K562 (cell line): Measurements from ENCODE around the gene FAM117A. TPM values are rescaled to one million over a fixed set of nuclear protein-coding genes. Genes with fewer than 3 reads are reported as not detected.

ENCODE experiments used
- CHD2 ChIP-seq: IDR thresholded peaks from 2 replicates; pipeline ENCODE4 v1.6.1; 2011; ENCODE audit warnings: low read depth, low read length
- IRF2 ChIP-seq: sonication (generic); formaldehyde crosslinking; IDR thresholded peaks from 2 replicates; pipeline ENCODE4 v1.8.1; 2022; ENCODE audit warnings: mild to moderate bottlenecking, missing genetic modification reagents
- KDM2B ChIP-seq: fragments of 250-450 bp; sonication (Bioruptor Pico); IDR thresholded peaks from 2 replicates; pipeline ENCODE4 v1.8.0; 2021; ENCODE audit warnings: mild to moderate bottlenecking, moderate library complexity
- KDM4B ChIP-seq, 2 experiments: fragments of 450-650 bp in 1 of 2; sonication (generic) in 1 of 2; IDR thresholded peaks; 2 replicates each; pipeline ENCODE4 v1.6.1; 2016 to 2017; ENCODE audit warnings: borderline replicate concordance in 2 of 2, antibody characterized with exemption in 1 of 2, low read depth in 1 of 2, mild to moderate bottlenecking in 1 of 2
- KHSRP ChIP-seq: fragments of 450-650 bp; IDR thresholded peaks from 2 replicates; pipeline ENCODE4 v1.6.1; 2017
- MAFF ChIP-seq: IDR thresholded peaks from 2 replicates; pipeline ENCODE4 v1.6.1; 2012; ENCODE audit warnings: low read length, improper control_type of control experiment
- MEIS2 ChIP-seq: fragments of 450-650 bp; IDR thresholded peaks from 2 replicates; pipeline ENCODE4 v1.6.1; 2014; ENCODE audit warnings: mild to moderate bottlenecking; ENCODE audit not compliant: partially characterized antibody
- MYNN ChIP-seq, 2 experiments: sonication (generic); formaldehyde crosslinking in 1 of 2; IDR thresholded peaks; 2 replicates each; pipeline versions ENCODE4 v1.5.0 to v1.6.1; 2016 to 2020; ENCODE audit warnings: antibody characterized with exemption in 1 of 2, missing genetic modification reagents in 1 of 2
- NCOA1 ChIP-seq: fragments of 450-650 bp; IDR thresholded peaks from 2 replicates; pipeline ENCODE4 v1.6.1; 2016; ENCODE audit warnings: low read depth
- NR2C2 ChIP-seq, 2 experiments: fragments of 200-800 bp in 1 of 2; sonication (Bioruptor generic) in 1 of 2; sonication (generic) in 1 of 2; formaldehyde crosslinking in 1 of 2; IDR thresholded peaks; 2 replicates each; pipeline versions ENCODE4 v1.6.1 to v1.8.0; 2016 to 2022; ENCODE audit warnings: mild to moderate bottlenecking in 1 of 2, missing compliant biosample characterization in 1 of 2, missing genetic modification characterization in 1 of 2, missing genetic modification reagents in 1 of 2
- PCBP2 ChIP-seq: fragments of 200-400 bp; formaldehyde crosslinking; IDR thresholded peaks from 2 replicates; pipeline ENCODE4 v1.6.1; 2018; ENCODE audit warnings: low read length, low read depth, mild to moderate bottlenecking, moderate library complexity; ENCODE audit not compliant: poor library complexity, severe bottlenecking
- PHB ChIP-seq: fragments of 250-450 bp; sonication (Bioruptor Pico); IDR thresholded peaks from 2 replicates; pipeline ENCODE4 v1.5.0; 2021
- POLR2A ChIP-seq: fragments of 450-650 bp; conservative IDR thresholded peaks from 2 replicates; pipeline ENCODE4 v1.6.1; 2016
- POLR3A ChIP-seq: IDR thresholded peaks from 2 replicates; pipeline ENCODE4 v1.6.1; 2011; ENCODE audit warnings: borderline replicate concordance, mild to moderate bottlenecking, moderate library complexity; ENCODE audit not compliant: insufficient read length, insufficient read depth; ENCODE audit errors: extremely low read depth
- POU5F1 ChIP-seq: fragments of 150-350 bp; IDR thresholded peaks from 2 replicates; pipeline ENCODE4 v1.6.1; 2014; ENCODE audit warnings: borderline replicate concordance, low read length, low read depth, mild to moderate bottlenecking; ENCODE audit not compliant: partially characterized antibody
- RNF2 ChIP-seq: sonication (generic); IDR thresholded peaks from 2 replicates; pipeline ENCODE4 v1.6.1; 2016
- SMARCA4 ChIP-seq: fragments of 450-650 bp; IDR thresholded peaks from 2 replicates; pipeline ENCODE4 v1.6.1; 2016
- TBP ChIP-seq: optimal IDR thresholded peaks from 2 replicates; pipeline ENCODE3; 2011; ENCODE audit warnings: low read depth, low read length, improper control_type of control experiment
- THRAP3 ChIP-seq: fragments of 450-650 bp; IDR thresholded peaks from 2 replicates; pipeline ENCODE4 v1.6.1; 2016; ENCODE audit warnings: mild to moderate bottlenecking, inconsistent platforms, borderline replicate concordance
- polyA plus RNA-seq, 8 experiments: library from polyadenylated mRNA; depleted of rRNA in 4 of 8; stranded (reverse) in 5 of 8; unstranded in 3 of 8; fragments of >200 nt; fragmentation: Nextera tagmentation in 2 of 8; fragmentation: Illumina TruSeq in 1 of 8; extraction: Ambion mirVana in 2 of 8; extraction: Trizol in 1 of 8; gene quantifications; 2 replicates each; pipeline versions ENCODE4 v1.2.1 to v1.2.3, GENCODE V29; 2011 to 2014; ENCODE audit warnings: inconsistent platforms in 1 of 8, missing spikeins in 1 of 8
- total RNA-seq, 7 experiments: library from RNA; depleted of rRNA in 6 of 7; stranded (reverse); fragments of >200 nt in 6 of 7; fragmentation: Illumina TruSeq in 2 of 7; extraction: Trizol in 2 of 7; gene quantifications; 2 replicates each; pipeline versions ENCODE4 v1.2.1 to v1.2.3, GENCODE V29; 2011 to 2021; ENCODE audit warnings: low replicate concordance in 1 of 7
- TF ChIP-seq, protein P1 (sequence below): sonication (generic); formaldehyde crosslinking; IDR thresholded peaks from 2 replicates; pipeline ENCODE4 v1.8.0; 2022; ENCODE audit warnings: missing genetic modification reagents, mild to moderate bottlenecking, borderline replicate concordance
- TF ChIP-seq, protein P2 (sequence below), 2 experiments: IDR thresholded peaks; 2 replicates each; pipeline ENCODE4 v1.6.1; 2011; ENCODE audit warnings: borderline replicate concordance in 1 of 2, control low read depth in 1 of 2, low read depth in 1 of 2, low read length in 1 of 2, mild to moderate bottlenecking in 1 of 2, mixed read lengths in 1 of 2, moderate library complexity in 1 of 2; ENCODE audit not compliant: insufficient read depth in 1 of 2, insufficient read length in 1 of 2, poor library complexity in 1 of 2, severe bottlenecking in 1 of 2; ENCODE audit errors: extremely low read depth in 1 of 2
- TF ChIP-seq, protein P3 (sequence below): fragments of 200-400 bp; formaldehyde crosslinking; IDR thresholded peaks from 2 replicates; pipeline ENCODE4 v1.6.1; 2017; ENCODE audit warnings: mild to moderate bottlenecking, low read depth, low read length, moderate library complexity

FAM117A gene
- total and polyA plus RNA-seq, 9 of the 15 experiments (the other 6 are each of a cell fraction or from before 2014, with no cell fraction given): 3.1 to 79.7 (median 36.6) TPM

DNA sequence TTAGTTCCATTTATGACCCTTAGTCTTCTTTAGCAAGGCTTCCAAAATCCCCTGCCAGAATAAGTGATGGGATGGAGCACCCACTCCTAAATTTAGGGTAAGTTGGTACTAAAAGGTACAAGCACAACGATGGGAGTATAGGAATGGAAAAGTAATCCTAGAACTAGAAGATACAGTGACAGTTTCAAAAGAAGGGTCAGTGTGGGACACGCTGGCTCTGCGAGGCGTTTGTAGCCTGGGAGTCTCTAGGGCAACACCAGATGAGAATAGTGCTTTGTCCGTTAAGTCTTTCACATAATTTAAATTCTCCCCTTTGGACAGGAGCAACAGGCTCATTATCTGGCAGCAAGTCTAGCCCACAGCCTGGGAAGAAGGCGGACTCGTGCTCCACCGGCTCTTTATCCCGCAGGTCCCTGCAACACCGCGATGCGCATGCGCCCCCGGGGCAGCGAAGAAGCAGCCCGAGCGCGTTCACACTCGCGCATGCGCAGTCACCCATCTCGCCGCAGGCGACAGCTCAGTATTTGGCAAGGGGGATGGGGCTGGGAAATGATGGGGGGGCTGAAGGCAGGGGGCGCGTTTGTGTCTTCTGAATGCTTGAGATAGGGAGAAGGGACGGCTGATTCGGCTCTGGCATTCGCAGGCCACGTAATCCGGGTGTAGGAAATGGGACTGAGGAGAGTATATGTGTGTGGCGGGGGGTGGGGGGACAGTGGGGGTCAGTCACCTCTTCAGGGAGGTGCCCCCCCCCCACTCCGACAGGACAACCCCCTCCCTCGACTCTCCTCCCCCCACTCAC, 86.6 kb downstream of the FAM117A start (continued):
- TF ChIP-seq POU5F1 (peak; percentile 77), MAFF (no peak), KDM2B (CRISPR knock-in tag) (0 out of 2 replicates have a peak, but pooled peaks have one; percentile 42), MYNN (IDR thresholded peaks at IDR 0.05) (peak; percentile 80), MYNN (CRISPR knock-in tag; IDR thresholded peaks at IDR 0.05) (no peak), THRAP3 (0 out of 2 replicates have a peak, but pooled peaks have one; percentile 12), POLR3A (no peak), POLR2A (peak; percentile 73; the same call in 1 of the 2 replicates), KHSRP (no peak), MEIS2 (peak; percentile 98), KDM4B (IDR thresholded peaks at IDR 0.05; ENCODE audit: borderline replicate concordance in 2 of 2, low read depth in 1 of 2) (0 out of 4 replicates have a peak, but pooled peaks of 1 of the 2 experiments have one; percentile 11), TBP (peak; percentile 58), SMARCA4 (no peak; the same call in 1 of the 2 replicates), NCOA1 (peak; percentile 26; the same call in 1 of the 2 replicates), CHD2 (peak; percentile 30; the same call in 1 of the 2 replicates), RNF2 (0 out of 2 replicates have a peak, but pooled peaks have one; percentile 8), NR2C2 (CRISPR knock-in tag; IDR thresholded peaks at IDR 0.05) (no peak), NR2C2 (tag; IDR thresholded peaks at IDR 0.05) (0 out of 2 replicates have a peak, but pooled peaks have one; percentile 45), PCBP2 (no peak), PHB (CRISPR knock-in tag) (no peak), IRF2 (CRISPR knock-in tag) (no peak)
- TF ChIP-seq, protein P1, sequence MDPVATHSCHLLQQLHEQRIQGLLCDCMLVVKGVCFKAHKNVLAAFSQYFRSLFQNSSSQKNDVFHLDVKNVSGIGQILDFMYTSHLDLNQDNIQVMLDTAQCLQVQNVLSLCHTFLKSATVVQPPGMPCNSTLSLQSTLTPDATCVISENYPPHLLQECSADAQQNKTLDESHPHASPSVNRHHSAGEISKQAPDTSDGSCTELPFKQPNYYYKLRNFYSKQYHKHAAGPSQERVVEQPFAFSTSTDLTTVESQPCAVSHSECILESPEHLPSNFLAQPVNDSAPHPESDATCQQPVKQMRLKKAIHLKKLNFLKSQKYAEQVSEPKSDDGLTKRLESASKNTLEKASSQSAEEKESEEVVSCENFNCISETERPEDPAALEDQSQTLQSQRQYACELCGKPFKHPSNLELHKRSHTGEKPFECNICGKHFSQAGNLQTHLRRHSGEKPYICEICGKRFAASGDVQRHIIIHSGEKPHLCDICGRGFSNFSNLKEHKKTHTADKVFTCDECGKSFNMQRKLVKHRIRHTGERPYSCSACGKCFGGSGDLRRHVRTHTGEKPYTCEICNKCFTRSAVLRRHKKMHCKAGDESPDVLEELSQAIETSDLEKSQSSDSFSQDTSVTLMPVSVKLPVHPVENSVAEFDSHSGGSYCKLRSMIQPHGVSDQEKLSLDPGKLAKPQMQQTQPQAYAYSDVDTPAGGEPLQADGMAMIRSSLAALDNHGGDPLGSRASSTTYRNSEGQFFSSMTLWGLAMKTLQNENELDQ (CRISPR knock-in tag): no peak
- TF ChIP-seq, protein P2, sequence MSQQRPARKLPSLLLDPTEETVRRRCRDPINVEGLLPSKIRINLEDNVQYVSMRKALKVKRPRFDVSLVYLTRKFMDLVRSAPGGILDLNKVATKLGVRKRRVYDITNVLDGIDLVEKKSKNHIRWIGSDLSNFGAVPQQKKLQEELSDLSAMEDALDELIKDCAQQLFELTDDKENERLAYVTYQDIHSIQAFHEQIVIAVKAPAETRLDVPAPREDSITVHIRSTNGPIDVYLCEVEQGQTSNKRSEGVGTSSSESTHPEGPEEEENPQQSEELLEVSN (IDR thresholded peaks at IDR 0.05; ENCODE audit: borderline replicate concordance in 1 of 2, extremely low read depth in 1 of 2, insufficient read depth in 1 of 2, insufficient read length in 1 of 2, low read depth in 1 of 2, low read length in 1 of 2, poor library complexity in 1 of 2, severe bottlenecking in 1 of 2): peak; percentile 11 to 60
- TF ChIP-seq, protein P3, sequence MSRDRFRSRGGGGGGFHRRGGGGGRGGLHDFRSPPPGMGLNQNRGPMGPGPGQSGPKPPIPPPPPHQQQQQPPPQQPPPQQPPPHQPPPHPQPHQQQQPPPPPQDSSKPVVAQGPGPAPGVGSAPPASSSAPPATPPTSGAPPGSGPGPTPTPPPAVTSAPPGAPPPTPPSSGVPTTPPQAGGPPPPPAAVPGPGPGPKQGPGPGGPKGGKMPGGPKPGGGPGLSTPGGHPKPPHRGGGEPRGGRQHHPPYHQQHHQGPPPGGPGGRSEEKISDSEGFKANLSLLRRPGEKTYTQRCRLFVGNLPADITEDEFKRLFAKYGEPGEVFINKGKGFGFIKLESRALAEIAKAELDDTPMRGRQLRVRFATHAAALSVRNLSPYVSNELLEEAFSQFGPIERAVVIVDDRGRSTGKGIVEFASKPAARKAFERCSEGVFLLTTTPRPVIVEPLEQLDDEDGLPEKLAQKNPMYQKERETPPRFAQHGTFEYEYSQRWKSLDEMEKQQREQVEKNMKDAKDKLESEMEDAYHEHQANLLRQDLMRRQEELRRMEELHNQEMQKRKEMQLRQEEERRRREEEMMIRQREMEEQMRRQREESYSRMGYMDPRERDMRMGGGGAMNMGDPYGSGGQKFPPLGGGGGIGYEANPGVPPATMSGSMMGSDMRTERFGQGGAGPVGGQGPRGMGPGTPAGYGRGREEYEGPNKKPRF: no peak
